HG03558 (cell line): ENCODE data around the gene MSRB3.
"Not testable (repeated sequence)": the region's sequence is repeated elsewhere in the genome, so short reads cannot be mapped to it uniquely, and the experiment has no call there.

Experiments used
- ATAC-seq: cut with Tn5 transposase; IDR thresholded peaks from one replicate; pipeline ENCODE4 v1.9.1; 2021; ENCODE audit warnings: moderate number of reproducible peaks; ENCODE audit not compliant: unreplicated experiment; ENCODE audit errors: extremely low read depth

Gene MSRB3

GRCh38 chr12:65444996-65445395 is 166.5 kb downstream of the MSRB3 start:
- no peak for ATAC-seq

- no peak for ATAC-seq
Measured at GRCh38 chr12:65446901-65447300, 168.4 kb downstream of the MSRB3 start.

- ATAC-seq, result no peak
Measured at GRCh38 chr12:65449400-65449799, 170.9 kb downstream of the MSRB3 start.

- ATAC-seq, result no peak
Measured at GRCh38 chr12:65450625-65451024, 172.1 kb downstream of the MSRB3 start.

- ATAC-seq, result no peak
Measured at GRCh38 chr12:65454115-65454787, 175.8 kb downstream of the MSRB3 start.

- ATAC-seq, result not testable (repeated sequence)
Measured at GRCh38 chr12:65457341-65457740, 178.9 kb downstream of the MSRB3 start.

- no peak for ATAC-seq
Measured at GRCh38 chr12:65458718-65459117, 180.2 kb downstream of the MSRB3 start.

- no peak for ATAC-seq
Measured at GRCh38 chr12:65459545-65459944, 181.1 kb downstream of the MSRB3 start.

- ATAC-seq, result no peak
Measured at GRCh38 chr12:65460063-65460462, 181.6 kb downstream of the MSRB3 start.

- no peak for ATAC-seq
Measured at GRCh38 chr12:65461017-65461416, 182.5 kb downstream of the MSRB3 start.

GRCh38 chr12:65462484-65462883 is 184.0 kb downstream of the MSRB3 start:
- ATAC-seq, result no peak

- no peak for ATAC-seq
Measured at GRCh38 chr12:65463082-65463481, 184.6 kb downstream of the MSRB3 start.

- ATAC-seq, result no peak
Measured at GRCh38 chr12:65463611-65464010, 185.1 kb downstream of the MSRB3 start.

- no peak for ATAC-seq
Measured at GRCh38 chr12:65464930-65465329, 186.4 kb downstream of the MSRB3 start.

GRCh38 chr12:65465766-65466547 is 187.5 kb downstream of the MSRB3 start:
- no peak for ATAC-seq

GRCh38 chr12:65466911-65467310 is 188.4 kb downstream of the MSRB3 start:
- no peak for ATAC-seq

- ATAC-seq, result no peak
Measured at GRCh38 chr12:65470256-65470655, 191.8 kb downstream of the MSRB3 start.

- ATAC-seq, result no peak
Measured at GRCh38 chr12:65472079-65472478, 193.6 kb downstream of the MSRB3 start.

GRCh38 chr12:65474831-65475230 is 196.3 kb downstream of the MSRB3 start:
- ATAC-seq, result no peak

- ATAC-seq, result no peak
Measured at GRCh38 chr12:65477721-65478120, 199.2 kb downstream of the MSRB3 start.

GRCh38 chr12:65483891-65484516 is 205.5 kb downstream of the MSRB3 start:
- ATAC-seq, result not testable (repeated sequence)
